A549 (cell line): Measurements from ENCODE around the gene SHISA8.

ENCODE experiments used
- BHLHE40 ChIP-seq: IDR thresholded peaks from 2 replicates; pipeline ENCODE4 v1.6.1; 2012; ENCODE audit warnings: low read depth, low read length, inconsistent platforms
- EP300 ChIP-seq, 2 experiments: fragments of >200 bp; sonication (Bioruptor Twin); formaldehyde crosslinking; IDR thresholded peaks; 2 replicates in 1 of 2; 3 replicates in 1 of 2; pipeline ENCODE4 v1.6.1; 2016 to 2017
- ESRRA ChIP-seq: fragments of 150-350 bp; IDR thresholded peaks from 2 replicates; pipeline ENCODE4 v1.6.1; 2014; ENCODE audit warnings: mild to moderate bottlenecking, low read length, borderline replicate concordance
- GATA3 ChIP-seq: IDR thresholded peaks from 2 replicates; pipeline ENCODE4 v1.6.1; 2012; ENCODE audit warnings: borderline replicate concordance
- HOXA7 ChIP-seq: fragments of 250-450 bp; sonication (Bioruptor Pico); IDR thresholded peaks from 2 replicates; pipeline ENCODE4 v1.5.0; 2020; ENCODE audit warnings: mild to moderate bottlenecking, moderate library complexity
- MAFK ChIP-seq: fragments of 450-650 bp; IDR thresholded peaks from 2 replicates; pipeline ENCODE4 v1.6.1; 2014; ENCODE audit not compliant: partially characterized antibody
- MYC ChIP-seq: IDR thresholded peaks from 2 replicates; pipeline ENCODE4 v1.6.1; 2012; ENCODE audit warnings: mild to moderate bottlenecking, inconsistent platforms, low read length, improper control_type of control experiment, borderline replicate concordance
- NR3C1 ChIP-seq: fragments of >200 bp; sonication (Bioruptor Twin); formaldehyde crosslinking; IDR thresholded peaks from 3 replicates; pipeline ENCODE4 v1.6.1; 2017
- POLR2A ChIP-seq: IDR thresholded peaks from 2 replicates; pipeline ENCODE4 v1.6.1; 2012; ENCODE audit warnings: mild to moderate bottlenecking, low read length
- RCOR1 ChIP-seq: fragments of 150-350 bp; IDR thresholded peaks from 2 replicates; pipeline ENCODE4 v1.6.1; 2014; ENCODE audit warnings: antibody characterized with exemption, low read length, low read depth
- SREBF2 ChIP-seq: fragments of 450-650 bp; IDR thresholded peaks from 2 replicates; pipeline ENCODE4 v1.6.1; 2014; ENCODE audit warnings: mild to moderate bottlenecking, moderate library complexity
- TF ChIP-seq, protein P1 (sequence below): fragments of >200 bp; sonication (Bioruptor Twin); formaldehyde crosslinking; IDR thresholded peaks from 3 replicates; pipeline ENCODE4 v1.5.1; 2016

DNA sequence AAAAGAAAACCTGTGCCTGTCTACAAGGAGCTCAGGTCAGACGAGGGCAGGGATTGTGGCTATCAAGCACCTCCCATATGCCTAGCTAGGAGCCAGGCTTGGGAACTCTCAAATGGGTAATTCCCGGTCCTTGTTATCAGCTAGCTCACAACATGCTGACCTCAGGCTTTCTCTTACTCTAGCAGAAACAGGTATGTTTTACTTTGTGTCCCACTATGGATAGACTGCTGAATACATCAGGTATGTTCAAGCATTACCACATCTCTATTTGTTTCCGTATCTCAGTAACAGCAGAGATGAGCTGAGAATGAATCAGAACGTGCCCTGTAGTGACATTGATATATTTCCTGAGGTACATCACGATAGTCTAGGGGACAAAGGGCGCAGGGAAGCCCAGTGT is 29.4 kb downstream of the SHISA8 start:
- no peak for TF ChIP-seq POLR2A
- TF ChIP-seq, protein P1, sequence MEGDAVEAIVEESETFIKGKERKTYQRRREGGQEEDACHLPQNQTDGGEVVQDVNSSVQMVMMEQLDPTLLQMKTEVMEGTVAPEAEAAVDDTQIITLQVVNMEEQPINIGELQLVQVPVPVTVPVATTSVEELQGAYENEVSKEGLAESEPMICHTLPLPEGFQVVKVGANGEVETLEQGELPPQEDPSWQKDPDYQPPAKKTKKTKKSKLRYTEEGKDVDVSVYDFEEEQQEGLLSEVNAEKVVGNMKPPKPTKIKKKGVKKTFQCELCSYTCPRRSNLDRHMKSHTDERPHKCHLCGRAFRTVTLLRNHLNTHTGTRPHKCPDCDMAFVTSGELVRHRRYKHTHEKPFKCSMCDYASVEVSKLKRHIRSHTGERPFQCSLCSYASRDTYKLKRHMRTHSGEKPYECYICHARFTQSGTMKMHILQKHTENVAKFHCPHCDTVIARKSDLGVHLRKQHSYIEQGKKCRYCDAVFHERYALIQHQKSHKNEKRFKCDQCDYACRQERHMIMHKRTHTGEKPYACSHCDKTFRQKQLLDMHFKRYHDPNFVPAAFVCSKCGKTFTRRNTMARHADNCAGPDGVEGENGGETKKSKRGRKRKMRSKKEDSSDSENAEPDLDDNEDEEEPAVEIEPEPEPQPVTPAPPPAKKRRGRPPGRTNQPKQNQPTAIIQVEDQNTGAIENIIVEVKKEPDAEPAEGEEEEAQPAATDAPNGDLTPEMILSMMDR: no peak
- TF ChIP-seq BHLHE40: no peak
- TF ChIP-seq MAFK: no peak
- no peak for TF ChIP-seq HOXA7 (CRISPR knock-in tag)
- TF ChIP-seq NR3C1: no peak
- no peak for TF ChIP-seq MYC
- no peak for TF ChIP-seq ESRRA
- no peak for TF ChIP-seq EP300 (IDR thresholded peaks at IDR 0.05)
- no peak for TF ChIP-seq SREBF2
- TF ChIP-seq GATA3: no peak
- no peak for TF ChIP-seq RCOR1
